GM12878 (cell line): Measurements from ENCODE around the gene HABP2. TPM values are rescaled to one million over a fixed set of nuclear protein-coding genes. Genes with fewer than 3 reads are reported as not detected.

Source experiments
- ATAC-seq: fragments of 200-7000 bp; cut with Tn5 transposase; 3 replicates; pipeline ENCODE4 v1.9.1; 2020; ENCODE audit warnings: mild to moderate bottlenecking, moderate library complexity
- BruUV-seq: library from RNA; stranded (reverse); fragments of 400-500 nt; replicated peaks from 2 replicates; lab custom pipeline; 2021; lab: Mats Ljungman, UMichigan
- CTCF ChIA-PET: fragments of 300-600 bp; sonication (Branson Sonifier 250); formaldehyde crosslinking; extraction: SDS; loops from one replicate; lab custom pipeline; 2021; ENCODE audit warnings: inconsistent platforms; lab: Yijun Ruan, JAX
- POLR2A ChIA-PET: fragments of 350-600 bp; formaldehyde crosslinking; extraction: SDS; loops from one replicate; lab custom pipeline; 2021; ENCODE audit warnings: inconsistent platforms; lab: Charles Lee
- RAD21 ChIA-PET: fragments of 300-600 bp; sonication (Branson Sonifier 250); formaldehyde crosslinking; loops from one replicate; lab custom pipeline; 2023; ENCODE audit warnings: antibody characterized with exemption; ENCODE audit not compliant: unreplicated experiment; lab: Charles Lee
- SMC1A ChIA-PET: fragments of 300-600 bp; sonication (Branson Sonifier 250); formaldehyde crosslinking; loops from one replicate; lab custom pipeline; 2023; ENCODE audit not compliant: unreplicated experiment, uncharacterized antibody; lab: Charles Lee
- DNase-seq: peaks from one replicate; pipeline ENCODE4 v3.0.0-alpha.2; 2011; ENCODE audit warnings: low read depth, low spot score
- FAIRE-seq: peaks from 3 replicates; lab custom pipeline; 2011; peaks lifted over from hg19 to GRCh38; lab: Jason Lieb, UNC
- H2AFZ ChIP-seq: 2 replicates; pipeline ENCODE4 v1.6.0; 2011; ENCODE audit warnings: low read depth, low read length, control low read depth; ENCODE audit not compliant: control insufficient read depth
- H3K27ac ChIP-seq: 2 replicates; pipeline ENCODE4 v1.5.1; 2011; ENCODE audit warnings: control low read depth; ENCODE audit not compliant: control insufficient read depth, insufficient read depth
- H3K27me3 ChIP-seq, 2 experiments: replicated peaks in 1 of 2; 2 replicates each; pipeline versions ENCODE4 v1.6.0 to v1.6.1; 2011; ENCODE audit warnings: low read length in 1 of 2; ENCODE audit not compliant: control insufficient read depth in 2 of 2, insufficient read depth in 2 of 2
- H3K36me3 ChIP-seq, 2 experiments: 2 replicates each; pipeline ENCODE4 v1.5.1; 2011; ENCODE audit warnings: low read length in 1 of 2; ENCODE audit not compliant: control insufficient read depth in 2 of 2, insufficient read depth in 2 of 2
- H3K4me1 ChIP-seq: 2 replicates; pipeline ENCODE4 v1.6.1; 2011; ENCODE audit warnings: mild to moderate bottlenecking, low read length, moderate library complexity, mixed read lengths; ENCODE audit not compliant: control insufficient read depth, insufficient read depth
- H3K4me2 ChIP-seq: 2 replicates; pipeline ENCODE4 v1.6.0; 2011; ENCODE audit warnings: control low read depth; ENCODE audit not compliant: control insufficient read depth, insufficient read depth
- H3K4me3 ChIP-seq: fragments of 200-600 bp; sonication (generic); 2 replicates; pipeline ENCODE4 v1.5.1; 2016
- H3K79me2 ChIP-seq: 2 replicates; pipeline ENCODE4 v1.6.0; 2011; ENCODE audit warnings: low read length; ENCODE audit not compliant: control insufficient read depth, insufficient read depth
- H3K9ac ChIP-seq: 2 replicates; pipeline ENCODE4 v1.8.0; 2011; ENCODE audit warnings: low read length, control low read depth, mixed read lengths; ENCODE audit not compliant: control insufficient read depth, insufficient read depth
- H3K9me3 ChIP-seq: replicated peaks from 3 replicates; pipeline ENCODE4 v1.5.1; 2011; ENCODE audit warnings: mild to moderate bottlenecking, low read length; ENCODE audit not compliant: control insufficient read depth, insufficient read depth
- H4K20me1 ChIP-seq: 2 replicates; pipeline ENCODE4 v1.6.0; 2011; ENCODE audit not compliant: control insufficient read depth, insufficient read depth
- ATF3 ChIP-seq: IDR thresholded peaks from 2 replicates; pipeline ENCODE4 v1.6.1; 2011; ENCODE audit warnings: low read depth, mild to moderate bottlenecking, low read length, moderate library complexity, borderline replicate concordance; ENCODE audit errors: extremely low read depth
- ATF7 ChIP-seq: fragments of 450-650 bp; IDR thresholded peaks from 2 replicates; pipeline ENCODE4 v1.6.1; 2016; ENCODE audit warnings: low read depth, mild to moderate bottlenecking
- CBX5 ChIP-seq: sonication (generic); IDR thresholded peaks from 2 replicates; pipeline ENCODE4 v1.6.1; 2016; ENCODE audit warnings: low read depth, moderate library complexity, mild to moderate bottlenecking, inconsistent platforms
- PAX5 ChIP-seq: IDR thresholded peaks from 2 replicates; pipeline ENCODE4 v1.6.1; 2011; ENCODE audit warnings: low read depth, low read length, borderline replicate concordance
- PKNOX1 ChIP-seq: fragments of 450-650 bp; IDR thresholded peaks from 2 replicates; pipeline ENCODE4 v1.6.1; 2016; ENCODE audit warnings: mild to moderate bottlenecking
- PML ChIP-seq: IDR thresholded peaks from 2 replicates; pipeline ENCODE4 v1.6.1; 2012; ENCODE audit warnings: low read length, inconsistent platforms
- RAD21 ChIP-seq: IDR thresholded peaks from 2 replicates; pipeline ENCODE4 v1.6.1; 2011; ENCODE audit warnings: mild to moderate bottlenecking, low read depth, low read length, moderate library complexity; ENCODE audit not compliant: insufficient read depth
- USF1 ChIP-seq: IDR thresholded peaks from 2 replicates; pipeline ENCODE4 v1.6.1; 2011; ENCODE audit warnings: borderline replicate concordance, low read depth, mild to moderate bottlenecking, moderate library complexity, mixed read lengths, low read length; ENCODE audit not compliant: insufficient read depth; ENCODE audit errors: extremely low read length
- ZBED1 ChIP-seq: IDR thresholded peaks from 2 replicates; pipeline ENCODE4 v1.6.1; 2016; ENCODE audit warnings: borderline replicate concordance
- ZNF274 ChIP-seq: IDR thresholded peaks from one replicate; pipeline ENCODE4 v1.8.0; 2011; ENCODE audit not compliant: insufficient read length, insufficient read depth
- ZNF687 ChIP-seq: fragments of 450-650 bp; IDR thresholded peaks from 2 replicates; pipeline ENCODE4 v1.6.1; 2017; ENCODE audit warnings: mild to moderate bottlenecking, moderate library complexity
- ZZZ3 ChIP-seq: IDR thresholded peaks from 2 replicates; pipeline ENCODE4 v1.6.1; 2011; ENCODE audit warnings: low read depth; ENCODE audit not compliant: control insufficient read depth, insufficient read length
- WGBS: methylation state at CpG from one replicate; pipeline ENCODE4 v1.1.6; 2016; ENCODE audit warnings: low lambda C conversion rate; ENCODE audit not compliant: insufficient replicate concordance, insufficient coverage; ENCODE audit errors: missing lambda C conversion rate; 5-methylcytosine and 5-hydroxymethylcytosine counted together
- in situ Hi-C: fragments of 300-500 bp; cut with MboI; formaldehyde crosslinking; loops from 9 replicates; pipeline ENCODE4 v1.14.3; 2018; ENCODE audit warnings: mixed read lengths
- intact Hi-C: fragments of 100-400 bp; cut with micrococcal nuclease; formaldehyde crosslinking; loops from one replicate; pipeline ENCODE4 v1.14.2; 2022; ENCODE audit not compliant: unreplicated experiment
- polyA plus RNA-seq, 11 experiments: library from polyadenylated mRNA; depleted of rRNA in 4 of 11; unstranded in 6 of 11; stranded (reverse) in 5 of 11; fragments of >200 nt; fragmentation: Nextera tagmentation in 4 of 11; fragmentation: Illumina TruSeq in 1 of 11; extraction: Ambion mirVana in 4 of 11; extraction: Trizol in 1 of 11; gene quantifications; 1 replicate in 1 of 11; 2 replicates in 10 of 11; pipeline versions ENCODE4 v1.2.1 to v1.2.3, GENCODE V29; 2011 to 2016; ENCODE audit warnings: inconsistent platforms in 2 of 11, missing spikeins in 2 of 11, low read depth in 1 of 11
- total RNA-seq, 4 experiments: library from RNA; depleted of rRNA in 3 of 4; stranded (reverse); fragments of >200 nt in 3 of 4; fragmentation: Illumina TruSeq in 1 of 4; extraction: Trizol in 1 of 4; gene quantifications; 2 replicates each; pipeline versions ENCODE4 v1.2.1 to v1.2.3, GENCODE V29; 2013 to 2021

The HABP2 gene
- total and polyA plus RNA-seq, 10 of the 15 experiments (the other 5 are each of a cell fraction or from before 2014, with no cell fraction given): 0.13 TPM; not detected in 9

- ChIA-PET POLR2A (no interaction called here), SMC1A (no interaction called here), CTCF (no interaction called here), RAD21 (no interaction called here)
- intact Hi-C loops: no loop called here
- Histone ChIP-seq H3K4me2 (no peak overlapping the region), H4K20me1 (no peaks in the 10 kb centered on the region), H3K79me2 (no peaks in the 10 kb centered on the region), H3K27ac (no peak overlapping the region), H2AFZ (no peak overlapping the region), H3K9ac (no peak overlapping the region), H3K4me3 (no peak overlapping the region), H3K4me1 (no peaks in the 10 kb centered on the region), H3K36me3 (no peaks in the 10 kb centered on the region), H3K9me3 (no peaks in the 10 kb centered on the region), H3K27me3 (peaks cover 0 to 3% of the 10 kb centered on the region in 2 experiments; a peak in 2 of 4 replicates)
- 24% methylated on average over 13 of the region's 13 CpGs for WGBS
- ATAC-seq: no peak
- BruUV-seq: no TSS peak
- in situ Hi-C loops: no loop called here
- TF ChIP-seq RAD21 (no peak), ZBED1 (no peak), ATF7 (no peak), ZNF274 (no peak), PKNOX1 (no peak)
- FAIRE-seq: no peak
- DNase-seq: no peak
Measured at GRCh38 chr10:113594652-113595051, 41.8 kb downstream of the HABP2 start.

GRCh38 chr10:113600569-113600968, 47.7 kb downstream of the HABP2 start:
- intact Hi-C loops: no loop called here
- BruUV-seq: no TSS peak
- ATAC-seq: no peak
- Histone ChIP-seq H4K20me1 (no peaks in the 10 kb centered on the region), H3K9me3 (no peaks in the 10 kb centered on the region; the same call in 1 of the 3 replicates), H3K9ac (no peak overlapping the region), H3K4me2 (no peak overlapping the region), H3K79me2 (no peaks in the 10 kb centered on the region), H2AFZ (no peak overlapping the region), H3K27ac (no peak overlapping the region), H3K36me3 (no peaks in the 10 kb centered on the region), H3K27me3 (no peaks in the 10 kb centered on the region; a peak in 1 of 4 replicates), H3K4me1 (no peaks in the 10 kb centered on the region), H3K4me3 (no peak overlapping the region)
- WGBS: 18% methylated on average over 3 of the region's 3 CpGs
- ChIA-PET SMC1A (no interaction called here), RAD21 (no interaction called here), POLR2A (no interaction called here), CTCF (no interaction called here)
- FAIRE-seq: no peak
- no peak for DNase-seq
- in situ Hi-C loops: no loop called here
- TF ChIP-seq ZZZ3: no peak
- no peak for TF ChIP-seq USF1
- TF ChIP-seq ATF3: no peak
- TF ChIP-seq ZNF687: no peak
- no peak for TF ChIP-seq PML
- TF ChIP-seq PAX5: no peak
- TF ChIP-seq CBX5: no peak
